ENCODE results near the gene B4GALNT1.
A peak's percentile ranks its signal among the peaks of the same experiment; 100 is the strongest.
"Not testable (repeated sequence)": the region's sequence is repeated elsewhere in the genome, so short reads cannot be mapped to it uniquely, and the experiment has no call there.

The B4GALNT1 gene

GRCh38 chr12:57609781-57610553, 23.0 kb downstream of the B4GALNT1 start:
- DNase-seq (ENCODE audit: low read depth in 1 of 2, low spot score in 1 of 2): no peak

GRCh38 chr12:57609101-57609780, 23.8 kb downstream of the B4GALNT1 start:
- DNase-seq (ENCODE audit: low read depth in 1 of 2, low spot score in 1 of 2): no peak

- DNase-seq (ENCODE audit: low read depth in 1 of 2, low spot score in 1 of 2): no peak
Measured at GRCh38 chr12:57607958-57608663, 24.9 kb downstream of the B4GALNT1 start.

GRCh38 chr12:57606821-57607220, 26.2 kb downstream of the B4GALNT1 start:
- DNase-seq (ENCODE audit: low read depth in 1 of 2, low spot score in 1 of 2): no peak

GRCh38 chr12:57606399-57606798, 26.6 kb downstream of the B4GALNT1 start:
- no peak for DNase-seq (ENCODE audit: low read depth in 1 of 2, low spot score in 1 of 2)

- no peak for DNase-seq (ENCODE audit: low read depth in 1 of 2, low spot score in 1 of 2)
Measured at GRCh38 chr12:57605811-57606311, 27.1 kb downstream of the B4GALNT1 start.

GRCh38 chr12:57604992-57605810, 27.8 kb downstream of the B4GALNT1 start:
- DNase-seq (ENCODE audit: low read depth in 1 of 2, low spot score in 1 of 2): no peak

- DNase-seq (ENCODE audit: low read depth in 1 of 2, low spot score in 1 of 2): no peak
Measured at GRCh38 chr12:57604454-57604991, 28.5 kb downstream of the B4GALNT1 start, which contains the start of gene DTX3. Gene DTX3, plus strand, starts transcription at chr12:57604824. Its CDS starts 1,694 bp downstream, at chr12:57606518.

GRCh38 chr12:57603815-57604453, 29.1 kb downstream of the B4GALNT1 start:
- no peak for DNase-seq (ENCODE audit: low read depth in 1 of 2, low spot score in 1 of 2)

GRCh38 chr12:57603324-57603723, 29.7 kb downstream of the B4GALNT1 start:
- DNase-seq (ENCODE audit: low read depth in 1 of 2, low spot score in 1 of 2): no peak

- DNase-seq (ENCODE audit: low read depth in 1 of 2, low spot score in 1 of 2): no peak
Measured at GRCh38 chr12:57602544-57602943, 30.5 kb downstream of the B4GALNT1 start.

- no peak for DNase-seq (ENCODE audit: low read depth in 1 of 2, low spot score in 1 of 2)
Measured at GRCh38 chr12:57600395-57600794, 32.6 kb downstream of the B4GALNT1 start.

GRCh38 chr12:57593187-57593586, 39.8 kb downstream of the B4GALNT1 start:
- no peak for DNase-seq (ENCODE audit: low read depth in 1 of 2, low spot score in 1 of 2)

- no peak for DNase-seq (ENCODE audit: low read depth in 1 of 2, low spot score in 1 of 2)
Measured at GRCh38 chr12:57592551-57593165, 40.3 kb downstream of the B4GALNT1 start.

- DNase-seq (ENCODE audit: low read depth in 1 of 2, low spot score in 1 of 2): no peak
Measured at GRCh38 chr12:57591782-57592325, 41.1 kb downstream of the B4GALNT1 start.

GRCh38 chr12:57590864-57591781, 41.9 kb downstream of the B4GALNT1 start, which contains the start of gene PIP4K2C:
Gene PIP4K2C, plus strand, starts transcription at chr12:57591192. Its CDS starts 98 bp downstream, at chr12:57591290.
- DNase-seq (ENCODE audit: low read depth in 1 of 2, low spot score in 1 of 2): peak; percentile 49 to 70

GRCh38 chr12:57590479-57590863, 42.5 kb downstream of the B4GALNT1 start:
- DNase-seq (ENCODE audit: low read depth in 1 of 2, low spot score in 1 of 2): no peak

GRCh38 chr12:57588951-57589610, 43.9 kb downstream of the B4GALNT1 start:
- not testable (repeated sequence) for DNase-seq (ENCODE audit: low read depth in 1 of 2, low spot score in 1 of 2)
